Measurements from ENCODE around the gene RBM5.
"Not testable (repeated sequence)": the region's sequence is repeated elsewhere in the genome, so short reads cannot be mapped to it uniquely, and the experiment has no call there.

Gene RBM5

DNA sequence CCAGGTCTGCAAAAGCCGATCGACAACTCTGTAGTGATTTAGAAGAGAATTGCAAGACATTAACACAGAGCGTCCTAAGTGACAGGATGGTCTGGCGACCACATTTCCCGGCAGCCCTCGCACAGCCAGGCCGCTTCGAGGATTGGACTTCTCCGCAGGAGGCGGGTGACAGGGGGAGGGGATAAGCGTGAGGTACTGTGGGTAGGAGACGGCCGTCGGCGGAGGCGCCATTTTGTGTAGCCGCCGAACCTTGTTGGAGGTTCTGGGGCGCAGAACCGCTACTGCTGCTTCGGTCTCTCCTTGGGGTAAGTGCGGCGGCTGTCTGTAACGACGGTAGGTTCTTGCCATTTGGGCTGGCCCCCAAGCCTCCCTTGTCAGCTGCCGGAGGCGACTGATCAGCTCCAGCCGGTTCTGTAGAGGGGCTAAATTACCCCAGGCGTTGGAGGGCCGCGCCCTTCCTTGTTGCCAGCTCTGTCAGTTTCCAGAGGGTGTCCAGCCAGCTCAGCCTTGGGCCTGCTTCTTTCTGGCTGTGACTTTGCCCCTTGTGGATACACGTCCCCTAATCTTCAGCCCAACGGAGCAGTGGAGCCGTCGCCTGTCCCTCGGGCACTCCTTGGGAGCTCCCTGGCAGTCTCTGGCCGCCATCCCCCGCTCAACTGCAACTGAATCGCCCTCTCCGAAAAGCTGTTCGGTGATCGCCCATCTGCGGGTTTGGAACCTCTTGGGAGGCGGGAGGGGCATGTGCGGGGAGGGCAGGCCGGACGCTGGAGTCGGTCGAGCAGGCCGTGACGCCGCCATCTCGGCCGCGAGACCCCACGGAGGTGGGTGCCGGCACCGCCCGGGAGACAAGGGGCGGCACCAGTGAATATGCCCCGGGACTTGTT is at the start of gene RBM5:
TSS of gene RBM5 (plus strand) at position 195 of the 884 bp plus-strand sequence. CDS start 1,516 bp downstream, outside the sequence.
- Histone ChIP-seq H3K36me3 (ENCODE audit: insufficient read depth, low read depth, low read length) (peaks cover 38% of the 10 kb centered on the region), H3K27me3 (ENCODE audit: insufficient read depth, low read length) (no peaks in the 10 kb centered on the region), H3K9me3 (ENCODE audit: insufficient read depth, low read depth, low read length) (peaks cover 4% of the 10 kb centered on the region; the same call in 1 of the 2 replicates)

DNA sequence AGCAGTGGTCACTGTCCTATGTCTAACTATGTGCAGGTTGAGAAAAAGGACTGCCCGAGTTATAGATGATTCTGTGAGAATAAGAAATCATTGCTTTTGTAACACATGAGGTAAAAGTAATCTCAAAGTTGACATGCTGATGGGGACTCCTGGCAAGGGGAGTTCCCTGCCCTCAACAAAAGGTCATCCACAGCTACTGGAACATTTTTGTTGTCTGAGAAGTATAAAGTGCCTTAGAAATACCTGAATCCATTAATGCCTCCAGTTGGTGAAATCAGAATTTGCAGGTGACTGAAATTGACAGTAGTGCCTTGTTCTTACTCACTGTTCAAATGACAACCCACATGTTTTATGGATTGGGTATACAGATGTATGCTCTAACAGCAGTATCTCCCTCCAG is 43.7 kb upstream of the RBM5 start:
- no peak overlapping the region for H3K9ac ChIP-seq (ENCODE audit: low read depth, low read length)
- peaks cover 23% of the 10 kb centered on the region for H3K36me3 ChIP-seq (ENCODE audit: insufficient read depth, low read depth, low read length)
- H3K4me3 ChIP-seq (ENCODE audit: low read length), result no peak overlapping the region
- H3K27ac ChIP-seq (ENCODE audit: low read length), result no peak overlapping the region
- no peaks in the 10 kb centered on the region for H3K9me3 ChIP-seq (ENCODE audit: insufficient read depth, low read depth, low read length)
- no peaks in the 10 kb centered on the region for H3K27me3 ChIP-seq (ENCODE audit: insufficient read depth, low read length)
- no peaks in the 10 kb centered on the region for H3K4me1 ChIP-seq (ENCODE audit: insufficient read depth, low read length)

More for the DNA sequence above, at the start of gene RBM5:
- Histone ChIP-seq H3K4me3 (ENCODE audit: low read length) (peak within 1 kb of the TSS; percentile 97), H3K4me1 (ENCODE audit: insufficient read depth, low read length) (peaks cover 6% of the 10 kb centered on the region; the same call in 1 of the 2 replicates), H3K9ac (ENCODE audit: low read depth, low read length) (peak within 1 kb of the TSS; percentile 99), H3K27ac (ENCODE audit: low read length) (peak within 1 kb of the TSS; percentile 92)

DNA sequence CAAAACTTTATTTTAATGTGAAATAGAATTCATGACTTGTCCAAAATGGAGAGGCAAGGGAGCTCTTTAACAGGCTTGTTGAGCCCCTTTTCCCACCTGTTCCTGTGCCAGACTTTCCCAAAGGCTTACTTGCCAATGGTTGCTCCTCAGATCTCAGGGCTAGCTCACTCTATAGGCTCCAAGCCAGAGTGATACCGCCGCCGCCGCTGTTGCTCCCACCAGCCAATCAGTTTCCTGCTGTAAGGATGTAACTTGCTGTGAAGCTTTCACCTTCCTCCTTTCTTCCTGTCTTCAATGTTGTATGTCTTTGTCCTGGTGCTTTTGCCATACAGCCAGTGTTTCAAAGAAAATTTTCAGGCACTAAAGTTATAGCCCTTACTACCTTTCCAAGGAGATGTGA is 41.3 kb upstream of the RBM5 start:
- H3K27ac ChIP-seq (ENCODE audit: low read length), result no peak overlapping the region
- peaks cover 41% of the 10 kb centered on the region for H3K36me3 ChIP-seq (ENCODE audit: insufficient read depth, low read depth, low read length)
- no peak overlapping the region for H3K4me3 ChIP-seq (ENCODE audit: low read length)
- H3K27me3 ChIP-seq (ENCODE audit: insufficient read depth, low read length), result no peaks in the 10 kb centered on the region
- H3K9me3 ChIP-seq (ENCODE audit: insufficient read depth, low read depth, low read length), result no peaks in the 10 kb centered on the region
- H3K4me1 ChIP-seq (ENCODE audit: insufficient read depth, low read length), result no peaks in the 10 kb centered on the region
- H3K9ac ChIP-seq (ENCODE audit: low read depth, low read length), result no peak overlapping the region

DNA sequence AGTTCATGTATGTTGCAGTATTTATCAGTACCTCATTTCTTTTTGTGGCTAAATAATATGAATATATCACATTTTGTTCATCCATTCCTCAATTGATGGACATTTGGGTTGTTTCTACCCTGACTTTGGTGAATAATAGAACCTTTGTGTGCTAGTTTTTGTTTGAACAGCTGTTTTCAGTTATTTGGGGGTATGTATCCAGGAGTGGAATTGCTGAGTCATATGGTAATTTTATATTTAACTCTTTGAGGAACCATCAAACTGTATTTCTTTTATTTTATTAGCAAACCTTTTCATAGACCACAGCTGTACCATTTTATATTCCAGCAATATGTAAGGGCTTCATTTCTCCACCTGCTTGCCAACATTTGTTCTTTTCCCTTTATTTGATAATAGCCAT is 38.4 kb upstream of the RBM5 start:
- no peak overlapping the region for H3K9ac ChIP-seq (ENCODE audit: low read depth, low read length)
- H3K9me3 ChIP-seq (ENCODE audit: insufficient read depth, low read depth, low read length), result no peaks in the 10 kb centered on the region
- no peaks in the 10 kb centered on the region for H3K4me1 ChIP-seq (ENCODE audit: insufficient read depth, low read length)
- no peak overlapping the region for H3K27ac ChIP-seq (ENCODE audit: low read length)
- no peaks in the 10 kb centered on the region for H3K27me3 ChIP-seq (ENCODE audit: insufficient read depth, low read length)
- peaks cover 62% of the 10 kb centered on the region for H3K36me3 ChIP-seq (ENCODE audit: insufficient read depth, low read depth, low read length)
- no peak overlapping the region for H3K4me3 ChIP-seq (ENCODE audit: low read length)

DNA sequence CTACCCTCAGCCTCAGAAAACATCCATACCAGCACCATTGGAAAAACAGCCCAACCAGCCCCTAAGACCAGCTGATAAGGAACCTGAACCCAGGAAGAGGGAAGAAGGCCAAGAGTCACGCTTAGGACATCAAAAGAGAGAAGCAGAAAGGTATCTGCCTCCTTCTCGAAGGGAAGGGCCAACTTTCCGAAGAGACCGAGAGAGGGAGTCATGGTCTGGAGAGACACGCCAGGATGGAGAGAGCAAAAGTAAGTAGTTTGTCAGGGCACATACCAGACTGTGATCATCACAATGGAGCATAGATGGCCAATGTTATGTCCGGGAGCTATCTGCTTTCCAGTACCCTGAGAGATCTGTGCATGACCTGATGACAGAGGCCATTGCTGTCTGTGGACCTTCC is 31.0 kb upstream of the RBM5 start:
- Histone ChIP-seq H3K4me3 (ENCODE audit: low read length) (no peak overlapping the region), H3K27me3 (ENCODE audit: insufficient read depth, low read length) (no peaks in the 10 kb centered on the region), H3K27ac (ENCODE audit: low read length) (no peak overlapping the region), H3K4me1 (ENCODE audit: insufficient read depth, low read length) (no peaks in the 10 kb centered on the region), H3K36me3 (ENCODE audit: insufficient read depth, low read depth, low read length) (peaks cover 85% of the 10 kb centered on the region), H3K9me3 (ENCODE audit: insufficient read depth, low read depth, low read length) (no peaks in the 10 kb centered on the region), H3K9ac (ENCODE audit: low read depth, low read length) (no peak overlapping the region)

DNA sequence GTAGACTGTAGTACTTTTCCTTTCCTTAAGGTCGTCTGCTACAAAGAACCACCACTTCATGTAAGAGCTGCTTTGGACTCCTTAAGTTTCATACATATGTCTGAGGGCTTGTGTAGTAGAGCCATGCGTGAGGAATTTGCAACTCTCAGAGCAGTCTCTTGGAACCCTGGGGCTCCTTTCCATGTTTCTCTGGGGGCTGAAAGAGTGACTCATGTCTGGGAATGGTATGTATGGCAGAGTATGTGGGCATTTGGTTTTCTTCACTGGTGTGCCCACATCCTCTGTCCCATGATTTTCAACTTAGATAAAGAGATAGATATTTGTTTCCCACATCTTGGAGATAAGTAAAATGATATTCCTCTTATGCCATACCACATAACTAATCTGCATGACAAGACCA is 20.6 kb upstream of the RBM5 start:
- Histone ChIP-seq H3K27ac (ENCODE audit: low read length) (no peak overlapping the region), H3K9ac (ENCODE audit: low read depth, low read length) (no peak overlapping the region), H3K4me1 (ENCODE audit: insufficient read depth, low read length) (no peaks in the 10 kb centered on the region), H3K36me3 (ENCODE audit: insufficient read depth, low read depth, low read length) (peaks cover 95% of the 10 kb centered on the region), H3K27me3 (ENCODE audit: insufficient read depth, low read length) (no peaks in the 10 kb centered on the region), H3K9me3 (ENCODE audit: insufficient read depth, low read depth, low read length) (no peaks in the 10 kb centered on the region), H3K4me3 (ENCODE audit: low read length) (no peak overlapping the region)

DNA sequence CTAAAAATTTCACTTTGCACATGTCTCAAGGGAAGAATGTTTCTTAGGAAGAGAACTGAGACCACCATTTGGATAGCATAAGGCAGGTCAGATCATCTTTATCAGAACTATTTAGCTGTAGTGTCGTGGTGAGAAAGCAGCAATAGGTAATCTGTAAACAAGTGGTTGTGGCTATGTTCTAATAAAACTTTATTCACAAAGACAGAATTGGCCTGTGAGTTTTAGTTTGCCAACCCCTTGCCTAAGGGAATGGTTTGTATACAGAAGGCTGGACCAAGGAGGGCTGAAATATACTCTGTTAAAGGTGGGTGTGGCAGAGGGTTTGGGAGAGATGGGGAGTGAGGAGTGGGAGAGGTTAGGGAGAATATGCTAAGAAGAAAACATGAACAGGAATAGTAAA is 10.6 kb upstream of the RBM5 start:
- no peaks in the 10 kb centered on the region for H3K9me3 ChIP-seq (ENCODE audit: insufficient read depth, low read depth, low read length)
- H3K27me3 ChIP-seq (ENCODE audit: insufficient read depth, low read length), result no peaks in the 10 kb centered on the region
- no peak overlapping the region for H3K9ac ChIP-seq (ENCODE audit: low read depth, low read length)
- H3K4me3 ChIP-seq (ENCODE audit: low read length), result no peak overlapping the region
- peaks cover 36% of the 10 kb centered on the region for H3K36me3 ChIP-seq (ENCODE audit: insufficient read depth, low read depth, low read length)
- no peak overlapping the region for H3K27ac ChIP-seq (ENCODE audit: low read length)
- no peaks in the 10 kb centered on the region for H3K4me1 ChIP-seq (ENCODE audit: insufficient read depth, low read length)

DNA sequence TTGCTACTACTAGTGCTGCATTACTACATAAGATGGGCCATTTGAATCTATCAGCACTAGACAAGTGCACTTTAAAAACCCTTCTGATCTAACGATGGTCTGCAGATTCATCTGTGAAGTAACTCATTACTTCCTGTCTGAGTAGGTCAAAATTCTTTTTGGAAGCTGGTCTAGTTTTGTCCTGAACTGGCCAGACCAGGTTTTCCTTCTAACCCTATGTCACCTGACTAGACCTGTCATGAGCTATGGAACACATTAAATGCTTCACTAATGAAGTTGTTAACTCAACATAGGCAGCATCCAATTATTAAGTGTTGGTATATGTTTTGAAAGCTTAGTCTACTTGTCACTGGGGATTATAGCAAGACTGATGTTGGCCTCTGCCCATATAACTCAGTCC is 10.1 kb upstream of the RBM5 start:
- H3K9ac ChIP-seq (ENCODE audit: low read depth, low read length), result no peak overlapping the region
- no peak overlapping the region for H3K4me3 ChIP-seq (ENCODE audit: low read length)
- H3K36me3 ChIP-seq (ENCODE audit: insufficient read depth, low read depth, low read length), result peaks cover 31% of the 10 kb centered on the region
- no peak overlapping the region for H3K27ac ChIP-seq (ENCODE audit: low read length)
- no peaks in the 10 kb centered on the region for H3K4me1 ChIP-seq (ENCODE audit: insufficient read depth, low read length)
- H3K9me3 ChIP-seq (ENCODE audit: insufficient read depth, low read depth, low read length), result no peaks in the 10 kb centered on the region
- no peaks in the 10 kb centered on the region for H3K27me3 ChIP-seq (ENCODE audit: insufficient read depth, low read length)

DNA sequence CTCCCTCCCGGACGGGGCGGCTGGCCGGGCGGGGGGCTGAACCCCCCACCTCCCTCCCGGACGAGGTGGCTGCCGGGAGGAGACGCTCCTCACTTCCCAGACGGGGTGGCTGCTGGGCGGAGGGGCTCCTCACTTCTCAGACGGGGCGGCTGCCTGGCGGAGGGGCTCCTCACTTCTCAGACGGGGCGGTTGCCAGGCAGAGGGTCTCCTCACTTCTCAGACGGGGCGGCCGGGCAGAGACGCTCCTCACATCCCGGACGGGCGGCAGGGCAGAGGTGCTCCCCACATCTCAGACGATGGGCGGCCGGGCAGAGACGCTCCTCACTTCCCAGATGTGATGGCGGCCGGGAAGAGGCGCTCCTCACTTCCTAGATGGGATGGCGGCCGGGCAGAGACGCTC is 3.8 kb upstream of the RBM5 start:
- H3K27ac ChIP-seq (ENCODE audit: low read length); H3K4me1 ChIP-seq (ENCODE audit: insufficient read depth, low read length); H3K36me3 ChIP-seq (ENCODE audit: insufficient read depth, low read depth, low read length); H3K4me3 ChIP-seq (ENCODE audit: low read length); H3K27me3 ChIP-seq (ENCODE audit: insufficient read depth, low read length); H3K9me3 ChIP-seq (ENCODE audit: insufficient read depth, low read depth, low read length); H3K9ac ChIP-seq (ENCODE audit: low read depth, low read length): not testable (repeated sequence)

DNA sequence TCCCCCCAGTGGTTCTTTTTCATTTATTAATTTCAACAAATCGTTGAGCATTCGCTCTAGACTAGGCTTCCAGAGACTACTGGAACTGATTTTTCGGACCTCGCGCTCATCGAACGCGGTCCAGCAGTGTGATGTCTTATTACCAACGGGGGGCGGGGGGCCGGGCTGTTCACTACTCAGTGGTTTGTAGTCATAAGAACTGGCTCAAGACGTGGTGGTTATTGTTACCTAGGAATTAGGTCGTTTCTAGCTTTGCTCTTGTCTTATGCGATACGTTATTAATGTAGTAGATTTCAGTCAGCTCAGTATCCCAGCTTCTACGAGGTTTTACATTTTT is 858 bp downstream of the RBM5 start:
- Histone ChIP-seq H3K9ac (ENCODE audit: low read depth, low read length) (peak overlapping the region; percentile 99), H3K27me3 (ENCODE audit: insufficient read depth, low read length) (no peaks in the 10 kb centered on the region), H3K36me3 (ENCODE audit: insufficient read depth, low read depth, low read length) (peaks cover 43% of the 10 kb centered on the region), H3K4me3 (ENCODE audit: low read length) (peak overlapping the region; percentile 97), H3K4me1 (ENCODE audit: insufficient read depth, low read length) (peaks cover 6% of the 10 kb centered on the region; the same call in 1 of the 2 replicates), H3K27ac (ENCODE audit: low read length) (no peak overlapping the region), H3K9me3 (ENCODE audit: insufficient read depth, low read depth, low read length) (peaks cover 4% of the 10 kb centered on the region; the same call in 1 of the 2 replicates)

DNA sequence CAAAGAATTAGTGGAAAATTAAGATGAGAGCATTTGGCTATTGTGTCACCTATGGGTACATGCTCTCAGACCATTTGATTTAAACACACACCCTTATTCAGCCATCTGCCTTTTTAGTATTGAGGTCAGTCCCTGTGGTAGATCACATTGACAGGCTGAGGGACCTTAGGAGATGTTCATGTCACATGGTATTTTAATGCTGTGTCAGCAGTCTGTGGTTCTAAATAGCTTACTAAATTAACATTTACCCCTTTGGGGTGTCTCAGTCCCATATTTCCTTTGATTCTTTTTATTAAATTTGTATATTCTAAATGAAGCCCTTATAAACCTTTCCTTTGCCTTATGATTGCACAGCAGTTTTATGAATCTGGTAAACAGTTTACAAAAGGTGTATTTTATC is 2.3 kb downstream of the RBM5 start:
- Histone ChIP-seq H3K9me3 (ENCODE audit: insufficient read depth, low read depth, low read length) (peaks cover 1% of the 10 kb centered on the region; the same call in 1 of the 2 replicates), H3K36me3 (ENCODE audit: insufficient read depth, low read depth, low read length) (peaks cover 57% of the 10 kb centered on the region), H3K9ac (ENCODE audit: low read depth, low read length) (no peak overlapping the region), H3K27ac (ENCODE audit: low read length) (no peak overlapping the region), H3K4me3 (ENCODE audit: low read length) (no peak overlapping the region), H3K4me1 (ENCODE audit: insufficient read depth, low read length) (peaks cover 6% of the 10 kb centered on the region; the same call in 1 of the 2 replicates), H3K27me3 (ENCODE audit: insufficient read depth, low read length) (no peaks in the 10 kb centered on the region)

DNA sequence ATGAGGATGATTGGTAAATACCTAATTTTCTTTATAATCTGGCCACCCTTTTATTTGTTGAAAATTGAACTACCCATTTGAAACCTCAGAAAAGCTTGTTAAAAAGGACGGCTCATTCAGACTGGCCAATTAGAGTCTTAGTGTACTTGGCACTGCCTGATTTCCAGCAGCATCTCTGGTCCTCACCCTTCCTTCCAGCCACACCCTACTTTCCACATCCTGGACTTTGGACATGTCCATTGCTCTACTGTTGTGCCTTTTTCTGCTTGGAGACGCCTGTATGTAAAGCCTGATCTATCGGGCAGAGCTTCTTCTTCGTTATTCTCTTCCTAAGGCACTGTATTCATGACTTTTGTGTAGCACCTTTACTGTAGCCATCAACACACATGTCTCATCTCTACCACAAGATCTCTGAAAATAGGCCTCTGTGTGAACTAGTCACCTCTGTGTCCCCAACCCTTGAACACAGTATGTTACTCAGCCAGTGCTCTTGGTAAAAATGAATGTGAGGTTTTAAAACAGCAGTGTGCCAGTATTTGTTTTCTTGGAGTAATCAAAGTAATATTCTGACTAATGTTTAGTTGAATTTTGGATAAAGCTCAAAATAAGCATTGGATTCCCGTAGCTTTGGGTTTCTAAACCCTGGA is 6.8 kb downstream of the RBM5 start:
- Histone ChIP-seq H3K4me1 (ENCODE audit: insufficient read depth, low read length) (no peaks in the 10 kb centered on the region; the same call in 1 of the 2 replicates), H3K36me3 (ENCODE audit: insufficient read depth, low read depth, low read length) (peaks cover 96% of the 10 kb centered on the region), H3K27me3 (ENCODE audit: insufficient read depth, low read length) (no peaks in the 10 kb centered on the region), H3K4me3 (ENCODE audit: low read length) (no peak overlapping the region), H3K9me3 (ENCODE audit: insufficient read depth, low read depth, low read length) (no peaks in the 10 kb centered on the region), H3K9ac (ENCODE audit: low read depth, low read length) (no peak overlapping the region), H3K27ac (ENCODE audit: low read length) (no peak overlapping the region)
